ENCODE data around the gene SLC9A3. TPM values are rescaled to one million over a fixed set of nuclear protein-coding genes. Genes with fewer than 3 reads are reported as not detected.

SLC9A3 gene
- polyA plus RNA-seq, 3 donors, result 0.31 to 0.42 (median 0.36) TPM

DNA sequence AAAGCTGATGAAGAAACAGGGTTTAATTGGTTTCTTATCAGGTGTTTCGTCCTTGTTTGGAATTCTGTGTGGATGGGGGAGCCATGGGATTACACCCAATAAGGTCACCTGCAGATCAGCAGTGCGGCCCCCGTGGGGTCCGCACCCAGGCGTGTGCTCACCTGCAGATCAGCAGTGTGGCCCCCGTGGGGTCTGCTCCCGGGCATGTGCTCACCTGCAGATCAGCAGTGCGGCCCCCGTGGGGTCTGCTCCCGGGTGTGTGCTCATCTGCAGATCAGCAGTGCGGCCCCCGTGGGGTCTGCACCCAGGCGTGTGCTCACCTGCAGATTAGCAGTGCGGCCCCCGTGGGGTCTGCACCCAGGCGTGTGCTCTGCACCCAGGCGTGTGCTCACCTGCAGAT lies 46.2 kb upstream of the SLC9A3 start:
- Histone ChIP-seq H3K4me1 (ENCODE audit: control insufficient read depth in 1 of 2, insufficient read depth in 2 of 2, low read length in 2 of 2) (no peaks in the 10 kb centered on the region), H3K9me3 (replicated peaks in 1 of 2; ENCODE audit: control insufficient read depth in 1 of 2, insufficient read depth in 1 of 2, low read length in 2 of 2) (peaks cover 0 to 5% of the 10 kb centered on the region in 2 donors), H4K20me1 (ENCODE audit: insufficient read depth, low read length) (no peaks in the 10 kb centered on the region), H3K4me2 (replicated peaks; ENCODE audit: extremely low read depth, low read length, poor library complexity, severe bottlenecking) (no peak overlapping the region), H3K9ac (ENCODE audit: insufficient read depth, low read length, poor library complexity, severe bottlenecking) (no peak overlapping the region), H3K27me3 (ENCODE audit: control insufficient read depth in 2 of 2, insufficient read depth in 2 of 2, low read length in 2 of 2) (peaks cover 6 to 12% of the 10 kb centered on the region in 2 donors), H3K4me3 (replicated peaks in 1 of 3; ENCODE audit: low read depth in 2 of 3, low read length in 3 of 3) (no peak overlapping the region), H2AFZ (ENCODE audit: insufficient read depth, low read depth, low read length, poor library complexity, severe bottlenecking) (no peak overlapping the region), H3K36me3 (replicated peaks in 1 of 2; ENCODE audit: control insufficient read depth in 1 of 2, insufficient read depth in 2 of 2, low read length in 2 of 2) (no peaks in the 10 kb centered on the region), H3K79me2 (ENCODE audit: insufficient read depth, low read length) (no peaks in the 10 kb centered on the region), H3K27ac (ENCODE audit: low read depth in 1 of 2, low read length in 2 of 2) (no peak overlapping the region)
- Mint-ChIP-seq H3K36me3 (no peaks in the 10 kb centered on the region), H3K4me1 (no peaks in the 10 kb centered on the region), H3K27me3 (ENCODE audit: low read depth in 3 of 3) (peaks cover 21 to 62% (median 27%) of the 10 kb centered on the region in 3 donors), H3K27ac (no peak overlapping the region), H3K4me3 (no peak overlapping the region), H3K9me3 (peaks cover 0 to 14% (median 10%) of the 10 kb centered on the region in 7 donors)
- TF ChIP-seq, protein P1, sequence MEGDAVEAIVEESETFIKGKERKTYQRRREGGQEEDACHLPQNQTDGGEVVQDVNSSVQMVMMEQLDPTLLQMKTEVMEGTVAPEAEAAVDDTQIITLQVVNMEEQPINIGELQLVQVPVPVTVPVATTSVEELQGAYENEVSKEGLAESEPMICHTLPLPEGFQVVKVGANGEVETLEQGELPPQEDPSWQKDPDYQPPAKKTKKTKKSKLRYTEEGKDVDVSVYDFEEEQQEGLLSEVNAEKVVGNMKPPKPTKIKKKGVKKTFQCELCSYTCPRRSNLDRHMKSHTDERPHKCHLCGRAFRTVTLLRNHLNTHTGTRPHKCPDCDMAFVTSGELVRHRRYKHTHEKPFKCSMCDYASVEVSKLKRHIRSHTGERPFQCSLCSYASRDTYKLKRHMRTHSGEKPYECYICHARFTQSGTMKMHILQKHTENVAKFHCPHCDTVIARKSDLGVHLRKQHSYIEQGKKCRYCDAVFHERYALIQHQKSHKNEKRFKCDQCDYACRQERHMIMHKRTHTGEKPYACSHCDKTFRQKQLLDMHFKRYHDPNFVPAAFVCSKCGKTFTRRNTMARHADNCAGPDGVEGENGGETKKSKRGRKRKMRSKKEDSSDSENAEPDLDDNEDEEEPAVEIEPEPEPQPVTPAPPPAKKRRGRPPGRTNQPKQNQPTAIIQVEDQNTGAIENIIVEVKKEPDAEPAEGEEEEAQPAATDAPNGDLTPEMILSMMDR (IDR thresholded peaks at IDR 0.05), result no peak
- DNase-seq, result no peak
- intact Hi-C loops (cut with micrococcal nuclease), result no loop called here
- WGBS (ENCODE audit: insufficient coverage), result 94% methylated on average over 17 of the region's 17 CpGs

- H4K20me1 ChIP-seq (ENCODE audit: insufficient read depth, low read length), result no peaks in the 10 kb centered on the region
- no peaks in the 10 kb centered on the region for H3K36me3 Mint-ChIP-seq
- no peaks in the 10 kb centered on the region for H3K4me1 Mint-ChIP-seq
- no peaks in the 10 kb centered on the region for H3K4me1 ChIP-seq (ENCODE audit: control insufficient read depth in 1 of 2, insufficient read depth in 2 of 2, low read length in 2 of 2)
- intact Hi-C loops (cut with micrococcal nuclease), result no loop called here
- H3K9me3 Mint-ChIP-seq, result peaks cover 0 to 11% (median 7%) of the 10 kb centered on the region in 7 donors
- no peak for DNase-seq
- H3K27ac ChIP-seq (ENCODE audit: low read depth in 1 of 2, low read length in 2 of 2), result no peak overlapping the region
- no peaks in the 10 kb centered on the region for H3K36me3 ChIP-seq (replicated peaks in 1 of 2; ENCODE audit: control insufficient read depth in 1 of 2, insufficient read depth in 2 of 2, low read length in 2 of 2)
- no peak overlapping the region for H3K4me3 ChIP-seq (replicated peaks in 1 of 3; ENCODE audit: low read depth in 2 of 3, low read length in 3 of 3)
- no peak overlapping the region for H3K4me2 ChIP-seq (replicated peaks; ENCODE audit: extremely low read depth, low read length, poor library complexity, severe bottlenecking)
- H3K9me3 ChIP-seq (replicated peaks in 1 of 2; ENCODE audit: control insufficient read depth in 1 of 2, insufficient read depth in 1 of 2, low read length in 2 of 2), result peaks cover 0 to 3% of the 10 kb centered on the region in 2 donors
- 92% methylated on average over 20 of the region's 21 CpGs for WGBS (ENCODE audit: insufficient coverage)
- TF ChIP-seq, protein P1 (IDR thresholded peaks at IDR 0.05), result no peak
- H3K79me2 ChIP-seq (ENCODE audit: insufficient read depth, low read length), result no peaks in the 10 kb centered on the region
- peaks cover 21 to 60% (median 27%) of the 10 kb centered on the region in 3 donors for H3K27me3 Mint-ChIP-seq (ENCODE audit: low read depth in 3 of 3)
- H3K9ac ChIP-seq (ENCODE audit: insufficient read depth, low read length, poor library complexity, severe bottlenecking), result no peak overlapping the region
- H3K27ac Mint-ChIP-seq, result no peak overlapping the region
- H3K4me3 Mint-ChIP-seq, result no peak overlapping the region
- H3K27me3 ChIP-seq (ENCODE audit: control insufficient read depth in 2 of 2, insufficient read depth in 2 of 2, low read length in 2 of 2), result peaks cover 6 to 12% of the 10 kb centered on the region in 2 donors
- no peak overlapping the region for H2AFZ ChIP-seq (ENCODE audit: insufficient read depth, low read depth, low read length, poor library complexity, severe bottlenecking)
These were observed 45.7 kb upstream of the SLC9A3 start for GRCh38 chr5:569868-570361.
